Suprapubic skin (tissue), 4 donors: ENCODE measurements around the gene SPOCD1.

Experiments
- CTCF ChIP-seq, 2 donors: fragments of 200-600 bp in 1 of 2; fragments of 450-650 bp in 1 of 2; sonication (generic) in 1 of 2; IDR thresholded peaks; one replicate each; pipeline ENCODE4 v1.5.1; 2016 to 2019; ENCODE audit warnings: antibody characterized with exemption in 2 of 2, mild to moderate bottlenecking in 1 of 2, moderate library complexity in 1 of 2
- EP300 ChIP-seq: sonication (generic); formaldehyde crosslinking; IDR thresholded peaks from one replicate; pipeline ENCODE4 v1.6.1; 2017; ENCODE audit warnings: antibody characterized with exemption
- POLR2A ChIP-seq, 2 donors: fragments of 450-650 bp; IDR thresholded peaks; one replicate each; pipeline ENCODE4 v1.6.1; 2017; ENCODE audit warnings: antibody characterized with exemption in 2 of 2, mild to moderate bottlenecking in 2 of 2, moderate library complexity in 2 of 2
- POLR2AphosphoS5 ChIP-seq, 3 donors: sonication (generic); formaldehyde crosslinking; IDR thresholded peaks; one replicate each; pipeline ENCODE4 v1.6.1; 2017; ENCODE audit warnings: antibody characterized with exemption in 3 of 3

GRCh38 chr1:31775210-31775999 is 40.4 kb downstream of the SPOCD1 start:
- TF ChIP-seq POLR2A (IDR thresholded peaks at IDR 0.05): no peak
- no peak for TF ChIP-seq CTCF (IDR thresholded peaks at IDR 0.05)
- no peak for TF ChIP-seq EP300
- TF ChIP-seq POLR2AphosphoS5 (IDR thresholded peaks at IDR 0.05): no peak
